ENCODE data around the gene CRAMP1. TPM values are rescaled to one million over a fixed set of nuclear protein-coding genes. Genes with fewer than 3 reads are reported as not detected.

The CRAMP1 gene
- total and polyA plus RNA-seq, 2 of the 8 experiments (the other 6 are each of a cell fraction or from before 2014, with no cell fraction given): 19.2 to 23.2 TPM

DNA sequence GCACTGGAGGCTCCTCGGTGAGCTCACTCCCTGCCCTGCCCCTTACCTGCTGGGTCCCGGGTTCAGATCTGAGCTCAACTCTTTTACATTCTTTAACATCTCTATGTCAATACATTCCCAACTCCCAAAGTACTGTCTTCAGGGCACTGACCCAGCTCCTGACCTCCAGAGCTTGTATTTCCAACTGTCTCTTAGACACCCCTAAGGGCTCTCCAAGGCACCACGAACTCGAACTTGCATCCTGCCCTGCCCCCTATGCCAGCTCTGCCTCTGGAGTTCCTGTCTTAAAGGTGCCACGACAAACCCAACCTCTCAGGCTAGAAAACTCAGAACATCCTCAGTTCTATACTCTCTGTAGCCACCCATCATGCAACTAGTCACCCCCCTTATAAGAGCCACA, 38.9 kb upstream of the CRAMP1 start (continued):
- TF ChIP-seq CBX5 (IDR thresholded peaks at IDR 0.05; ENCODE audit: low read depth, low read length): no peak
- TF ChIP-seq RFX5 (IDR thresholded peaks at IDR 0.05; ENCODE audit: borderline replicate concordance, low read depth, low read length): no peak
- no peak for TF ChIP-seq CBX8 (IDR thresholded peaks at IDR 0.05; ENCODE audit: borderline replicate concordance, low read depth, low read length)
